GM12801 (cell line): ENCODE measurements around the gene RNF138.

ENCODE experiments used
- CTCF ChIP-seq: IDR thresholded peaks from one replicate; pipeline ENCODE4 v1.5.1; 2011; ENCODE audit warnings: control low read depth; ENCODE audit not compliant: insufficient read length; ENCODE audit errors: extremely low read depth

The RNF138 gene

GRCh38 chr18:32135625-32136024 is 44.0 kb downstream of the RNF138 start:
- no peak for TF ChIP-seq CTCF

GRCh38 chr18:32138332-32138982 is 46.8 kb downstream of the RNF138 start:
- TF ChIP-seq CTCF, result no peak

GRCh38 chr18:32139835-32140283 is 48.2 kb downstream of the RNF138 start:
- TF ChIP-seq CTCF, result no peak

GRCh38 chr18:32148185-32148870 is 56.7 kb downstream of the RNF138 start:
- TF ChIP-seq CTCF, result no peak

GRCh38 chr18:32152705-32153448 is 61.2 kb downstream of the RNF138 start:
- no peak for TF ChIP-seq CTCF

- no peak for TF ChIP-seq CTCF
These were observed 65.2 kb downstream of the RNF138 start for GRCh38 chr18:32156855-32157254.

- no peak for TF ChIP-seq CTCF
These were observed 65.9 kb downstream of the RNF138 start for GRCh38 chr18:32157580-32157979.
